ENCODE data around the gene MAML3. TPM values are rescaled to one million over a fixed set of nuclear protein-coding genes. Genes with fewer than 3 reads are reported as not detected.

MAML3 gene
- total RNA-seq, 1 experiment from 2014 or later, result 0.89 TPM

- Mint-ChIP-seq H3K36me3 (ENCODE audit: insufficient read depth, unreplicated experiment) (no peaks in the 10 kb centered on the region), H3K4me1 (ENCODE audit: insufficient read depth, unreplicated experiment) (no peaks in the 10 kb centered on the region), H3K4me3 (ENCODE audit: unreplicated experiment) (no peak overlapping the region), H3K27me3 (ENCODE audit: insufficient read depth, unreplicated experiment) (no peaks in the 10 kb centered on the region), H3K9me3 (ENCODE audit: unreplicated experiment) (no peaks in the 10 kb centered on the region), H3K27ac (ENCODE audit: low read depth, unreplicated experiment) (no peak overlapping the region)
- ChIA-PET CTCF (no interaction called here), POLR2A (no interaction called here)
- intact Hi-C loops (cut with micrococcal nuclease), result no loop called here
- TF ChIP-seq, protein P1, sequence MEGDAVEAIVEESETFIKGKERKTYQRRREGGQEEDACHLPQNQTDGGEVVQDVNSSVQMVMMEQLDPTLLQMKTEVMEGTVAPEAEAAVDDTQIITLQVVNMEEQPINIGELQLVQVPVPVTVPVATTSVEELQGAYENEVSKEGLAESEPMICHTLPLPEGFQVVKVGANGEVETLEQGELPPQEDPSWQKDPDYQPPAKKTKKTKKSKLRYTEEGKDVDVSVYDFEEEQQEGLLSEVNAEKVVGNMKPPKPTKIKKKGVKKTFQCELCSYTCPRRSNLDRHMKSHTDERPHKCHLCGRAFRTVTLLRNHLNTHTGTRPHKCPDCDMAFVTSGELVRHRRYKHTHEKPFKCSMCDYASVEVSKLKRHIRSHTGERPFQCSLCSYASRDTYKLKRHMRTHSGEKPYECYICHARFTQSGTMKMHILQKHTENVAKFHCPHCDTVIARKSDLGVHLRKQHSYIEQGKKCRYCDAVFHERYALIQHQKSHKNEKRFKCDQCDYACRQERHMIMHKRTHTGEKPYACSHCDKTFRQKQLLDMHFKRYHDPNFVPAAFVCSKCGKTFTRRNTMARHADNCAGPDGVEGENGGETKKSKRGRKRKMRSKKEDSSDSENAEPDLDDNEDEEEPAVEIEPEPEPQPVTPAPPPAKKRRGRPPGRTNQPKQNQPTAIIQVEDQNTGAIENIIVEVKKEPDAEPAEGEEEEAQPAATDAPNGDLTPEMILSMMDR (IDR thresholded peaks at IDR 0.05; ENCODE audit: unreplicated experiment), result no peak
- DNase-seq (ENCODE audit: unreplicated experiment), result no peak
- no TSS peak for BruUV-seq (replicated peaks)
These were observed 377.7 kb downstream of the MAML3 start for GRCh38 chr4:139776235-139776634.

- CTCF ChIA-PET, result no interaction called here
- intact Hi-C loops (cut with micrococcal nuclease), result no loop called here
- no peaks in the 10 kb centered on the region for H3K27me3 Mint-ChIP-seq (ENCODE audit: insufficient read depth, unreplicated experiment)
- POLR2A ChIA-PET, result no interaction called here
- H3K4me3 Mint-ChIP-seq (ENCODE audit: unreplicated experiment), result no peak overlapping the region
- TF ChIP-seq, protein P1 (IDR thresholded peaks at IDR 0.05; ENCODE audit: unreplicated experiment), result no peak
- DNase-seq (ENCODE audit: unreplicated experiment), result no peak
- H3K4me1 Mint-ChIP-seq (ENCODE audit: insufficient read depth, unreplicated experiment), result no peaks in the 10 kb centered on the region
- no peak overlapping the region for H3K27ac Mint-ChIP-seq (ENCODE audit: low read depth, unreplicated experiment)
- H3K9me3 Mint-ChIP-seq (ENCODE audit: unreplicated experiment), result no peaks in the 10 kb centered on the region
- no peaks in the 10 kb centered on the region for H3K36me3 Mint-ChIP-seq (ENCODE audit: insufficient read depth, unreplicated experiment)
- no TSS peak for BruUV-seq (replicated peaks)
These were observed 379.1 kb downstream of the MAML3 start for GRCh38 chr4:139774759-139775487.

DNA sequence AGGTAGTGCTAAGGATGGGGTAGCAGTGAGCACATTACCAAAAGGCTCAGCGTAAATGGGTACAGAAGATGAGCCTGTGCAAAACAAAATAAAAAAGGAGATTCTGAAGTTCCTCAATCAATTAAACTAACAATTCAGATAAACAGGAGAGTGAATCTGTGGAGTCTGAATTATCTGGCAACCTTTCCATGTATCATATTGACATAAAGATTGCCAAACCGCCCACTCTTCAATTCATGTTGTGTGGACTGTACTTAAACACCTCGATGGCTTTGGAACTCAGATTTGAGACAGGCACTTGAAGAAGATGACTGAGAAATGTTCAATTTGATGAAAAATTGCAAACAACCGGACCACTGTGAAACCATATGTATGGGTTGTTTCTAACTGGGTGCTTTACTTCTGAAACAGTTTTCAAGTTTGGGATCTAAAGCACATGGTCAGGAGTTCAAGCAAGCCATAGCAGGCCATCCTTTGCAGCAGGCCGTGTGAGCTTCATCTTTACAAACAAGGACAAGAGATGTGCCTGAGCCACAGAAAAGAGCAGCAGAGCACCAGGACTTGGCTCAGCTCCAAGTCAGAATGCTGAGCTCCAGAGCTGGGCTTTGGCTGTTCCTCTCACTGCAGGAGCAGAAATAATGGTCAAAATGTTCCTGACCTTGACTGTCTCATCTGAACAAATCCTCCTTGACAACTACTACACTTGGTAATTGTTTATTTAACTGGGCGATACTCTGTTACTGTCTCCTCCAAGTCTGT lies 380.2 kb downstream of the MAML3 start:
- POLR2A ChIA-PET, result interaction anchor here (0.6 kb wide), 1 partner anchor 114 kb away, joined by 3 read pairs; no protein-coding TSS in a partner anchor

DNA sequence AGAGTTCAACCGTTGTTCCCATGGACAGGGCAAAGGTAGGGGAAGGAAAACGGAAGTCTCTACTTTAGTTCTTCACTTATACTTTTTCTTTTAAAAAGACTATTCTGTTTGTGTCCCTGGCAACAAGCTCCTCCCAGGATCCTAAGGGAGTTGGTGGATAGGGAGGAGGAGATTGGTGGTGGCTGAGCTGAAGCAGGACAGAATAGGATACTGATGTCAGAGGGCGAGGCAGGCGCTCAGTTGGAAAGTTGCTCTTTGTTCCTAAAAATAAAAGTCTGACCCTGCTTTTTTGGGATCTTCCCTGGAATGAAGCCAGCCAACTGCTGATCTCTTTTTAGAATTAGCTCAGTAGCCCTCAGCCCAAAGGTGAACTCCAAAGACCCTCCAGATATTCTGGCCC lies 383.6 kb downstream of the MAML3 start:
- Mint-ChIP-seq H3K9me3 (ENCODE audit: unreplicated experiment) (no peaks in the 10 kb centered on the region), H3K36me3 (ENCODE audit: insufficient read depth, unreplicated experiment) (no peaks in the 10 kb centered on the region), H3K4me1 (ENCODE audit: insufficient read depth, unreplicated experiment) (no peaks in the 10 kb centered on the region), H3K4me3 (ENCODE audit: unreplicated experiment) (no peak overlapping the region), H3K27ac (ENCODE audit: low read depth, unreplicated experiment) (no peak overlapping the region), H3K27me3 (ENCODE audit: insufficient read depth, unreplicated experiment) (no peaks in the 10 kb centered on the region)
- TF ChIP-seq, protein P1 (IDR thresholded peaks at IDR 0.05; ENCODE audit: unreplicated experiment), result no peak
- ChIA-PET POLR2A (no interaction called here), CTCF (interaction anchor here (0.7 to 0.8 kb wide), 2 partner anchors 9 to 118 kb away, joined by 3 to 4 read pairs; no protein-coding TSS in a partner anchor)
- no TSS peak for BruUV-seq (replicated peaks)
- no peak for DNase-seq (ENCODE audit: unreplicated experiment)
- intact Hi-C loops (cut with micrococcal nuclease), result no loop called here

More for the DNA sequence above, 380.2 kb downstream of the MAML3 start:
- Mint-ChIP-seq H3K4me1 (ENCODE audit: insufficient read depth, unreplicated experiment) (no peaks in the 10 kb centered on the region), H3K4me3 (ENCODE audit: unreplicated experiment) (no peak overlapping the region), H3K27me3 (ENCODE audit: insufficient read depth, unreplicated experiment) (no peaks in the 10 kb centered on the region), H3K36me3 (ENCODE audit: insufficient read depth, unreplicated experiment) (no peaks in the 10 kb centered on the region), H3K9me3 (ENCODE audit: unreplicated experiment) (no peaks in the 10 kb centered on the region), H3K27ac (ENCODE audit: low read depth, unreplicated experiment) (no peak overlapping the region)
- peak; percentile 9 for DNase-seq (ENCODE audit: unreplicated experiment)
- intact Hi-C loops (cut with micrococcal nuclease), result no loop called here
- CTCF ChIA-PET, result no interaction called here
- TF ChIP-seq, protein P1 (IDR thresholded peaks at IDR 0.05; ENCODE audit: unreplicated experiment), result no peak
- BruUV-seq (replicated peaks), result no TSS peak
